DND-41 (cell line): ENCODE data around the gene OR13C9.

Source experiments
- EZH2 ChIP-seq: IDR thresholded peaks from 3 replicates; pipeline ENCODE4 v1.6.1; 2012; ENCODE audit warnings: borderline replicate concordance, low read depth, mild to moderate bottlenecking, moderate library complexity, low read length, inconsistent platforms; ENCODE audit not compliant: severe bottlenecking
- TF ChIP-seq, protein P1 (sequence below): IDR thresholded peaks from 2 replicates; pipeline ENCODE4 v1.5.1; 2012; ENCODE audit warnings: borderline replicate concordance, low read length, moderate library complexity, mild to moderate bottlenecking; ENCODE audit not compliant: poor library complexity, severe bottlenecking; ENCODE audit errors: extremely low read depth

DNA sequence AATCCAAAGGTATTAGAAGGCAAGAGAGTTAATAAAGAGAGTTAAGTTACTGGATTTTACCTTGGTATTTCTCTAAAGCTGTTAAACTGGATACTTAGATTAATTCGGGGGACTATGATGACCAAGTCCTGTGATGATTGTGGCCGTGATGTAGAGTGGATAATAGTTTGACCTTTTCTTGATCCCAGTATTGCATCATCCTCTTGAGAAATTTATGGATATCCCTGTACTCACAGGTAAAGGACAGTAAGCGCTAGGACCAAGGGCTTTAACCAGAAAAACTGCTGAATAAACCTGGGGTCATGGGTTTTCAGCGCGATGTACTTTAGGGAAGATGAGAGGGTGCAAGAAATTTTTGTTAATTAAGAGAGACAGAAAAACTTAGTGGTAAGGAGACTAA, 40.7 kb downstream of the OR13C9 start:
- TF ChIP-seq, protein P1, sequence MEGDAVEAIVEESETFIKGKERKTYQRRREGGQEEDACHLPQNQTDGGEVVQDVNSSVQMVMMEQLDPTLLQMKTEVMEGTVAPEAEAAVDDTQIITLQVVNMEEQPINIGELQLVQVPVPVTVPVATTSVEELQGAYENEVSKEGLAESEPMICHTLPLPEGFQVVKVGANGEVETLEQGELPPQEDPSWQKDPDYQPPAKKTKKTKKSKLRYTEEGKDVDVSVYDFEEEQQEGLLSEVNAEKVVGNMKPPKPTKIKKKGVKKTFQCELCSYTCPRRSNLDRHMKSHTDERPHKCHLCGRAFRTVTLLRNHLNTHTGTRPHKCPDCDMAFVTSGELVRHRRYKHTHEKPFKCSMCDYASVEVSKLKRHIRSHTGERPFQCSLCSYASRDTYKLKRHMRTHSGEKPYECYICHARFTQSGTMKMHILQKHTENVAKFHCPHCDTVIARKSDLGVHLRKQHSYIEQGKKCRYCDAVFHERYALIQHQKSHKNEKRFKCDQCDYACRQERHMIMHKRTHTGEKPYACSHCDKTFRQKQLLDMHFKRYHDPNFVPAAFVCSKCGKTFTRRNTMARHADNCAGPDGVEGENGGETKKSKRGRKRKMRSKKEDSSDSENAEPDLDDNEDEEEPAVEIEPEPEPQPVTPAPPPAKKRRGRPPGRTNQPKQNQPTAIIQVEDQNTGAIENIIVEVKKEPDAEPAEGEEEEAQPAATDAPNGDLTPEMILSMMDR, result no peak
- TF ChIP-seq EZH2, result no peak
